Right ventricle myocardium inferior (tissue), 1 donor: Measurements from ENCODE around the gene SNIP1. TPM values are rescaled to one million over a fixed set of nuclear protein-coding genes. Genes with fewer than 3 reads are reported as not detected.
"Not testable (repeated sequence)": the region's sequence is repeated elsewhere in the genome, so short reads cannot be mapped to it uniquely, and the experiment has no call there.

Experiments used
- ATAC-seq: fragments of 200-7000 bp; cut with Tn5 transposase; one replicate; pipeline ENCODE4 v1.9.1; 2020; ENCODE audit warnings: mild to moderate bottlenecking, moderate library complexity
- DNase-seq: peaks from one replicate; pipeline ENCODE4 v3.0.0; 2021; ENCODE audit errors: missing footprints
- intact Hi-C: fragments of 100-400 bp; cut with DNase I; formaldehyde crosslinking; loops from one replicate; pipeline ENCODE4 v1.11.0; 2022
- long read RNA-seq: library from polyadenylated mRNA; unstranded; transcript quantifications from one replicate; pipeline ENCODE4 v2.0.0, GENCODE V29; 2021
- total RNA-seq: library from RNA; stranded (reverse); fragmentation: NEBNext Ultra II Directional; extraction: Animal tissue kit (Norgen Biotek cat#: 25700); gene quantifications from one replicate; pipeline ENCODE4 v1.2.1, GENCODE V29; 2021
- donor health status: DM: no; HTN: yes; CAD: no; lungs with severe emphysema.

The SNIP1 gene
- 11.8 TPM for total RNA-seq
- long read RNA-seq, full-length matches to known transcripts: 2 of 2 reads
- long read RNA-seq, partial matches to known transcripts: 0 of 2 reads
- long read RNA-seq, other reads (novel, unspliced or antisense): 0 of 2 reads

- ATAC-seq (peak; percentile 93), DNase-seq (peak; percentile 94)
- intact Hi-C loops: loop anchor here (5.0 to 10.0 kb wide), 3 partner anchors 42 to 79 kb away; partner anchors contain the start of genes GNL2, MEAF6 and ZC3H12A
These were observed at the start of gene SNIP1 for GRCh38 chr1:37553927-37554808. Gene SNIP1 (minus strand): TSS chr1:37554293. CDS start chr1:37554229, 64 bp downstream.

DNA sequence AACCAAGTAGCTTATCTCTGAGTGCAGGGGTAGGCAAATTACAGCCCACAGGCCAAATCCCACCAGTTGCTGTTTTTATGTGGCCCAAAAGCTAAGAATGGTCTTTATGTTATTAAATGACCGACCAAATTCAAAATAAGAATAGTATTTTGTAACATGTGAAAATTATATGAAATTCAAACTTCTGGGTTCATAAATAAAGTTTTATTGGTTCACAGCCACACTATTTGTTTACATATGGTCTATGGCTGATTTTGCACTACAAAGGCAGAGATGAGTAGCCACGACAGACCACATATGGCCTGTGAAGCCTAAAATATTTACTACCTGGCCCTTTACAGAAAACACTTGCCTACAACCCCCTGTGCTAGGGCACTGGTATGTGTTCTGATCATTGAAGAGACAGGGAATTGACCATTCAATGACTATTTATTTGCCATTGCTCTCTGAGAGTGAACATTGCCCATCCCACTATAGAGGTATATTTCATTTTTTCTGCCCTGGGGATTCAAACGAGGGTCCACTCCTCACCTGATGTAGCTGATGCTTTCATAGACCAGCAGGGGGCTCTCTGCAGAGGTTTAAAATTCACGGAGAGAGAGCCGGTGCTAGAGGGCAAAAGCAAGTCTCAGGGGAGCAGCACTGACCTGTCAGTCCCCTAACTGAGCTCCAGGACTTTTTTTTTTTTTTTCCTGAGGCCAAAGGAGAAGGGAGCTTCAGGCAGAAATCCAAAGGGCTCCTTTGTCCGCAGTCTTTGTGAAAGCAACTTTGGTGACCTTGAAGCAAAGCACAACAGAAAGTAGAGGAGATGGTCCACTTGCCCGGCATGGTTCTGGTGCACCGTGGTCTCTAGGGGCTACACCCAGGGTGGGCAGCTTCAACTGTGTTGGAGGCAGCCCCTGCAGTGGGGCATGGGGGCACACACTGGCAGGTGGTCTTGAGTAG is 48.9 kb upstream of the SNIP1 start:
- ATAC-seq (peak; percentile 39), DNase-seq (no peak)
- intact Hi-C loops: loop anchor here (5.0 kb wide), 1 partner anchor 79 kb away; no protein-coding TSS in a partner anchor

DNA sequence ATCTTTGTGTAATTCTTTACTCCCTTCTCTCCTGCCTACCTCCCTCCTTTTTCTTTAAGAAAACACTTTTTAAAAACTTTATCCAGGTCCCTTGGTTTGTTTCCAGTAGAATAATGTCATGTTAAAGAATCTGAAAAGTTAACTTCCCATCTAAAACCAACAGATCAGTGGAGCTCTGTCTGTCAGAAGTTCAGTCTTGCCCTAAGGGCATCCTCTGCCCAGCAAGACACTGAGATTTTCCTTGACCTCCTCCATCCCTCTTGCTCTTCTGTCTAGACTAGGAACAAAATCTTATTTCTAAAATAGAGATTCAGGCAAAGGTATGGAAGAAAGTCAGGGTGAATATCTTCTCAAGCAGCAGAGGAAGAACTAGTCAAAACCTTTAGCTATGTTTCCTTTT is 47.3 kb upstream of the SNIP1 start:
- DNase-seq (no peak), ATAC-seq (no peak)
- intact Hi-C loops: loop anchor here (5.0 kb wide), 1 partner anchor 81 kb away; no protein-coding TSS in a partner anchor

DNA sequence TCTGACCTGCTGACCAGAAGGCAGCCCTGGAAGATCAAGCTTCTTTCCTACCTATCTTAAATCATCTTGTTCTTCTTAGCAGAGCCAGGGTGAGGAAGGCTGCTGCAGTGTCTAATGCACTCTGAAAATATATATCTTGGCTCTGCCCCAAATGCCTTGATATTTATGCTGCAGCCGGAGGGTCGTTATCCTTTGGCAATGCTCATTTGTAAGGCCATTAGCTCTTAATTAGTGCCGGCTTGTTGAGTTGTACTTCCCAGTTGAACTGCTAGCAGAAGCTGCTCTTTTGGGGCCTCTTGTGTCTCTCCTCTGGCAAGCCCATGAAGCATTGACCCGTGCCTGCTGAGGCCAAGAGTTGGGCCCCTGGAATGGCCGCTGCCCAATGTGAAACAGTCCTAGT is 45.8 kb upstream of the SNIP1 start:
- no peak for DNase-seq
- ATAC-seq: no peak
- intact Hi-C loops: loop anchor here (5.0 to 10.0 kb wide), 3 partner anchors 48 to 255 kb away; partner anchors contain the start of genes MTF1 and SNIP1

DNA sequence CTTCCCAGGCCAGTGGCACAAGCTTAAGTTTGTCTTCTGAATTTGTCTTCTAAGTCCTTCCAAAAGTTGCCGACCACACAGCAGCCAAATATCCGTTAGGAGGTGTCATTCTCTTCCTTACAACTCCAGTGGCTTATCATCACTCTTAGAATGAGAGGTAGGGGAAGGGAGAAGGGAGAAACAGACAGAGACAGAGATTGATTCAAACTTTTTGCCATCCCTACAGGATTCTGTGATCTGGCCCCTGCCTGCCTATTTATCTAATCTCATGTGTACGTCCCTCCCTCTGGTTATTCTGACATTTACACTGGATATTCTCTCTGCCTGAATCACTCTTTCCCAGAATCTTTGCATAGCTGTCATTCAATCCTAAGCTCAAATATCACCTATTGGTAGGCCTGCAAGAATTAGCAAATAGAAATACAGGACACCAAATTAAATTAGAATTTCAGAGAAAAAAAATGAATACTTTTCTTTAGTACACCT is 42.1 kb upstream of the SNIP1 start:
- intact Hi-C loops: loop anchor here (1.0 to 10.0 kb wide), 3 partner anchors 44 to 259 kb away; partner anchors contain the start of genes MTF1, SNIP1 and YRDC
- ATAC-seq (peak; percentile 8), DNase-seq (no peak)

DNA sequence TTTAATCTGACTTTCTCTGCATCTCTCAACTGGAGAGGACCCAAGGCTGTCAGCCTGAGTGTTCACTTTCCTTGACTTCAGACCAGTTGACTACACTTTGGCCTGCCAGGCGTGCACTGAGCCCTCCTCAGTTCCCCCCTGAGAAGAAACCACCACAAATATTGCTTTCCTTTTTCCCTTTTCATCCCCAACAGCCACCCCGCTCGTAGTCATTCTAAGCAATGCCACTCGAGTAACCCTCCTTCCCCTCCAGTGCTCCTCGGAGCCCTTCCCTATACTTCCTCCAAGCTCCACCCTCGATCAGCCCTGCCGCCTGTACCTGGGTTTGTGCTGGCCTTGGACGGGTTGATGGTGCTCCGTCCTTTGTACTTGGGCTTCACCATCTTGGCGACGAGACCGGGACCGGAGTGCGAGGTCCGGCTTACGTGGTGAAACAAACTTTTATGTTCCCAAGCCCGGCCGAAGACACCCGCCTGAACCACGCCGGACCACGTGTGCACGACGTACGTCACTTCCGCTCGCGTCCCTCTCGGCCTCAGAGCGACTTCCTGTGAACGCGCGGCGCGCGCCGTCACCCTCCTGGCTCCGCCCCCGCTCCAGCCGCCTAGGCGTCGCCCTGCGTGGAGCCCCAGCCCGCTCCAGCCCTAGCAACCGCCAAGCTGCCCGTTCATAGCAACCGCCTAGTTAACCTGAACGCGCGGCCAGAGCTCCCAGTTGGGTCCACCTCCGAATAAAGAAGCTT is 41.5 kb upstream of the SNIP1 start, which contains the start of gene GNL2:
TSS of gene GNL2 (minus strand) at position 498 of the 742 bp plus-strand sequence. CDS start at position 383, 115 bp downstream.
- DNase-seq: peak; percentile 99
- peak; percentile 100 for ATAC-seq
- intact Hi-C loops: loop anchor here (1.0 to 10.0 kb wide), 4 partner anchors 43 to 259 kb away; partner anchors contain the start of genes MTF1, SNIP1 and YRDC

- DNase-seq (no peak), ATAC-seq (no peak)
- intact Hi-C loops: loop anchor here (2.0 to 10.0 kb wide), 2 partner anchors 97 to 261 kb away; partner anchors contain the start of gene MTF1
These were observed 39.6 kb upstream of the SNIP1 start for GRCh38 chr1:37593726-37594125.

- ATAC-seq (no peak), DNase-seq (no peak)
- intact Hi-C loops: no loop called here
These were observed 34.8 kb upstream of the SNIP1 start for GRCh38 chr1:37588939-37589338.

- DNase-seq, ATAC-seq, intact Hi-C loops: not testable (repeated sequence)
These were observed 30.5 kb upstream of the SNIP1 start for GRCh38 chr1:37584544-37584943.

DNA sequence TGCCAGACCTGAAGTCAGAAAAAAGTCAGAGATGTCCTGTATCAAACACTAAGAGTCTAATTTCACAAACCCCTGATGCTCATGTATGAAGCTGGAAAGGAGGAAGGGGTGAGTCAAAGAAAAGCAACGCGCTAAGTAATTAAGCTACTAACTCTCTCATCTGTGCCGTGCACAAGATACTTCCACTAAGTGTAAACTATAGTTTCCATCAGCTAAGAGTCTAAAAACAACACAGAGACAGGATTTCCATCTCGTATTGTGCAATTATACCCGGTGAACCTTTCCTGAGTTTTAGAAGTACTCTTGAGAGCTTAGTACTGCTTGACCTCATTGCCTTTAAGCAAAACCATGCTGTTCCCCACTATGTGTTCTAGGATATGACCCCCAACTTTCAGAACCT is 21.6 kb upstream of the SNIP1 start:
- intact Hi-C loops: no loop called here
- DNase-seq: no peak
- no peak for ATAC-seq

GRCh38 chr1:37574834-37575480 is 20.9 kb upstream of the SNIP1 start:
- DNase-seq: no peak
- intact Hi-C loops: no loop called here
- ATAC-seq: no peak

GRCh38 chr1:37570528-37571334 is 16.6 kb upstream of the SNIP1 start:
- no peak for DNase-seq
- intact Hi-C loops: no loop called here
- ATAC-seq: no peak

DNA sequence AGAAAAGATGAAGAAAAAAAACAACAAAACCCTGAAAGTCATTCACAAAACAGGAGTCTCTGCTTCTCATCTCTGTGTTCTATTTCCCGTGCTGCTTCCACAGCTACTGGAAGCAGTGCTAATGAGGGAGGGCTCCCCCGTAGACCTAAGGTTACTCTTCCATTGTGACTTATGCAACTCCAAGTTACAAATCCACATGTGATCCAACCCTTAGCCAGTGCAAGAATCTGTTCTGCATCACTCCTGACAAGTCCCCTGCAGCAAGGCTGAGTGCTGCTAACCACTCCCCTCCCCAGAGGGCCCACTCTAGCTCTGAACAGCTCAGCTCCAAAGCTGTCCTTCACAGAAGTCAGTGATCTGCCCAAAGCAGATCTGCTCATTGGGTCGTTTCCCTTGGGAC is 12.9 kb upstream of the SNIP1 start:
- DNase-seq (no peak), ATAC-seq (no peak)
- intact Hi-C loops: no loop called here

- intact Hi-C loops: no loop called here
- ATAC-seq: no peak
- no peak for DNase-seq
These were observed 10.8 kb upstream of the SNIP1 start for GRCh38 chr1:37564892-37565291.

DNA sequence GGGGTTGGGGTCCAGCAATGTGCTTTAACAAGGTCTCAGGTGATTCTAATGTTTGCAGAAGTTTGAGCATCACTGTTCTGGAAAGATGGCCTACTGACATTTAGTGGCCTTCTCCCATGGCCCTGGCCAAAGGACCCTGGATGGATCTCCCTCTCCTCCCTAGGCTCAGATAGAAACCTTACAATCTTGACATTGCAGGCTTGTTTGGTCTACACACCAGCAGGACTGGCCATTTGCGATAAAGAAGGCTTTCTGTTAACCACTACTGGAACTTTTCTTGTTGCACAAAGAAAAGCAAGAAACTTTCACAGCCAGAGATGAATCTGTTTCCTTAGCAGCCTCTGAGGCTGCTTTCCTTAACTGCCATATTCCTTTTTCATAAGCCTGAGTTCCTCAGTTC is 8.9 kb upstream of the SNIP1 start:
- no peak for ATAC-seq
- DNase-seq: no peak
- intact Hi-C loops: no loop called here
